GM19240 (cell line): Measurements from ENCODE around the gene CDYL2.

Source experiments
- DNase-seq: peaks from one replicate; pipeline ENCODE4 v3.0.0; 2011; ENCODE audit warnings: low spot score; ENCODE audit not compliant: insufficient read length

The CDYL2 gene

GRCh38 chr16:80554033-80554432 is 250.4 kb downstream of the CDYL2 start:
- no peak for DNase-seq

- no peak for DNase-seq
These were observed 252.1 kb downstream of the CDYL2 start for GRCh38 chr16:80552277-80552676.
